Measurements from ENCODE around the gene ALG1. TPM values are rescaled to one million over a fixed set of nuclear protein-coding genes. Genes with fewer than 3 reads are reported as not detected.
"Not testable (repeated sequence)": the region's sequence is repeated elsewhere in the genome, so short reads cannot be mapped to it uniquely, and the experiment has no call there.

ALG1 gene
- total RNA-seq, 1 donor, result 37.7 TPM

- H3K4me3 ChIP-seq (ENCODE audit: low read depth, low read length); DNase-seq (ENCODE audit: low read depth): not testable (repeated sequence)
These were observed 33.4 kb downstream of the ALG1 start for GRCh38 chr16:5105039-5105438.

GRCh38 chr16:5108505-5109158 is 37.0 kb downstream of the ALG1 start:
- TF ChIP-seq, protein P1, sequence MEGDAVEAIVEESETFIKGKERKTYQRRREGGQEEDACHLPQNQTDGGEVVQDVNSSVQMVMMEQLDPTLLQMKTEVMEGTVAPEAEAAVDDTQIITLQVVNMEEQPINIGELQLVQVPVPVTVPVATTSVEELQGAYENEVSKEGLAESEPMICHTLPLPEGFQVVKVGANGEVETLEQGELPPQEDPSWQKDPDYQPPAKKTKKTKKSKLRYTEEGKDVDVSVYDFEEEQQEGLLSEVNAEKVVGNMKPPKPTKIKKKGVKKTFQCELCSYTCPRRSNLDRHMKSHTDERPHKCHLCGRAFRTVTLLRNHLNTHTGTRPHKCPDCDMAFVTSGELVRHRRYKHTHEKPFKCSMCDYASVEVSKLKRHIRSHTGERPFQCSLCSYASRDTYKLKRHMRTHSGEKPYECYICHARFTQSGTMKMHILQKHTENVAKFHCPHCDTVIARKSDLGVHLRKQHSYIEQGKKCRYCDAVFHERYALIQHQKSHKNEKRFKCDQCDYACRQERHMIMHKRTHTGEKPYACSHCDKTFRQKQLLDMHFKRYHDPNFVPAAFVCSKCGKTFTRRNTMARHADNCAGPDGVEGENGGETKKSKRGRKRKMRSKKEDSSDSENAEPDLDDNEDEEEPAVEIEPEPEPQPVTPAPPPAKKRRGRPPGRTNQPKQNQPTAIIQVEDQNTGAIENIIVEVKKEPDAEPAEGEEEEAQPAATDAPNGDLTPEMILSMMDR (IDR thresholded peaks at IDR 0.05; ENCODE audit: insufficient read depth, low read length), result no peak
- no peak for DNase-seq (ENCODE audit: low read depth)
- no peak overlapping the region for H3K4me3 ChIP-seq (ENCODE audit: low read depth, low read length)

GRCh38 chr16:5110933-5111332 is 39.3 kb downstream of the ALG1 start:
- not testable (repeated sequence) for DNase-seq (ENCODE audit: low read depth); H3K4me3 ChIP-seq (ENCODE audit: low read depth, low read length)

GRCh38 chr16:5116780-5117295 is 45.2 kb downstream of the ALG1 start:
- DNase-seq (ENCODE audit: low read depth); H3K4me3 ChIP-seq (ENCODE audit: low read depth, low read length): not testable (repeated sequence)

DNA sequence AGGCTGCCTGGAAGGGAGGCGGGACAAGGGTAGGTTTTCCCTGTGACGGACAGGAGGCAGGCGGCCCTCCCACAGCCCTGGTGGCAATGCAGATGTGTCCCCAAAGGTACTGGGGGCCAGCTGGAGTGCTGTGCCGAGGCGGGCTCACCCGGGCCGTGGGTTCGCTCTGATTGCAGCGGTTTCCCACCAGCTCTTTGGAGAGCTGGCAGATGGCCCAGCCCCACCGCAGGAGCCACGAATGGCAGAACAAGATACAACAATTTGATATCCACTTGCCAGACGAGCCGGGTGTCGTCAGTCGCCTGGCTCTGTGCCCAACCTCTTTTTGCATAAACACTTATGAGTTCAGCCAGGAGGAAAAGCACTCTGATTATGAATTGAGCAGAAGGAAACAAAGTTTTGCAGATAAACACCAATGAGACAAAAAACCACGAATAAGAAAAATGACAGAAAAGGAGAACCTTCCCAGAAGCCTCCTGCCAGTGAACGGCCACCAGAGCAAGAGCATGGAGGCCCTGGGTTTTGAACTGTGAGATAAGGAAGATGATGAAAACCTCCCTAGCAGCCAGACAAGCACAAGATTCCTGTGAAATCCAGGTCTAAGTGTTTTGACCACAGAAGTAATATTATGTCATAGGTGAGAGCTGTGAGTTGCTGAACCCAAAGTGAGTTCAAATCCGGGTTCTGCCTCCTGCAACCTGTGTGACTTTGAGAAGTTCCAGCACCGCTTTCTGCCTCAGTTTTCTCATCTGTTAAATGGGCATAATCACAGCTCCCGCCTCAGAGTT is 45.9 kb downstream of the ALG1 start:
- not testable (repeated sequence) for H3K4me3 ChIP-seq (ENCODE audit: low read depth, low read length)
- DNase-seq (ENCODE audit: low read depth), result peak; percentile 30

GRCh38 chr16:5131467-5132004 is 59.9 kb downstream of the ALG1 start:
- not testable (repeated sequence) for DNase-seq (ENCODE audit: low read depth); H3K4me3 ChIP-seq (ENCODE audit: low read depth, low read length)

DNA sequence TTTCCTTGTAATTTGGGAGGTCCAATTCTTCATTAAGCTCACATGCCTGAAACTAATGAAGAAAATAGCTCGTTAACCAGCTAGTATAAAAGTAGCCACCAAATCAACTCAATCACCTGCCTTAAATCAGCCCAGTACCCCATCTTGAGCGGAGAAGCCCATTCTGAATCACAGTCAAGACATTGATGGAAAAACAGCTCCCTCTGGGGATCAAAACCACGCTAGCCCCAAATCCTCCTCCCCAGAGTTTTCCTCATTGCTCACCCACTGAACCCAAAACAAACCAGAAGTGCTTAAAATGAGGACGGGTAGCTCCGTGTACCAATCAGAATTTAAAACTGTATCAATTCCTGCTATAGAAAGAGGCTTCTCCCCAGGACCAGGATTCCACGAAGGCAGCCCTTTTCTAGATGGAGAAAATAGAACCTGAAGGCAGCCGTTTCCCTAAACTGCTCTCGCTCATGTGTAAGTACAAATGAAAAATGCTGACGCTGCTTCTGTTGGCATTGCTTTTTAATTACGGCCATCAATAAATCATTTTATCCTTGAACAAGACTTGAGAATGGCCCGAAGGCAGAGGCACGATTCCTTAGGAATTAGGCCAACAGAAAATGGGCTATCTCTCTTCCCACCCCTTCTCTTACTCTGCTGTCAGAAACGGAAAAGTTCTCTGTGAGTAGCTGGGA is 61.4 kb downstream of the ALG1 start:
- DNase-seq (ENCODE audit: low read depth); H3K4me3 ChIP-seq (ENCODE audit: low read depth, low read length): not testable (repeated sequence)

GRCh38 chr16:5134739-5135452 is 63.3 kb downstream of the ALG1 start:
- not testable (repeated sequence) for H3K4me3 ChIP-seq (ENCODE audit: low read depth, low read length); DNase-seq (ENCODE audit: low read depth)

Other genes starting within 250 kb of the ALG1 start
- 42.4 and 55.0 TPM in 2 replicates for gene GLYR1, start 224.6 kb upstream of the ALG1 start, total RNA-seq (ENCODE audit: low replicate concordance)
- gene UBN1, start 224.4 kb upstream of the ALG1 start, total RNA-seq (ENCODE audit: low replicate concordance), result 37.7 and 47.8 TPM in 2 replicates
- gene PPL, start 134.7 kb upstream of the ALG1 start, total RNA-seq (ENCODE audit: low replicate concordance), result 53.9 and 57.9 TPM in 2 replicates
- 1.2 and 3.0 TPM in 2 replicates for gene SEC14L5, start 113.5 kb upstream of the ALG1 start, total RNA-seq (ENCODE audit: low replicate concordance)
- 16.8 and 50.6 TPM in 2 replicates for gene NAGPA, start 37.9 kb upstream of the ALG1 start, total RNA-seq (ENCODE audit: low replicate concordance)
- gene C16orf89, start 5.9 kb upstream of the ALG1 start, total RNA-seq (ENCODE audit: low replicate concordance), result 1.6 and 4.6 TPM in 2 replicates
- gene EEF2KMT, start 26.0 kb downstream of the ALG1 start, total RNA-seq (ENCODE audit: low replicate concordance), result 2.2 and 13.1 TPM in 2 replicates

Measured in fibroblast of the aortic adventitia (primary cell).